Astrocyte (in vitro differentiated cells and primary cell): ENCODE measurements around the gene PPP1R7.

Source experiments
- CTCF ChIP-seq: IDR thresholded peaks from 2 replicates; pipeline ENCODE4 v1.5.1; 2011; ENCODE audit warnings: low read depth, mild to moderate bottlenecking, inconsistent platforms, low read length, moderate library complexity; ENCODE audit not compliant: insufficient read depth
- EZH2 ChIP-seq: IDR thresholded peaks from 2 replicates; pipeline ENCODE4 v1.6.1; 2012; ENCODE audit warnings: mild to moderate bottlenecking, low read length, inconsistent platforms; ENCODE audit not compliant: insufficient read depth

GRCh38 chr2:241110607-241111439, 39.4 kb upstream of the PPP1R7 start:
- TF ChIP-seq CTCF = no peak
- no peak for TF ChIP-seq EZH2
